GM10248 (cell line): ENCODE measurements around the gene CCDC91.

Experiments used
- CTCF ChIA-PET: fragments of 300-600 bp; sonication (Branson Sonifier 250); formaldehyde crosslinking; extraction: SDS; loops from one replicate; lab custom pipeline; 2021; ENCODE audit warnings: antibody characterized with exemption; lab: Yijun Ruan, JAX
- POLR2A ChIA-PET: fragments of 350-650 bp; sonication (Branson Sonifier 250); formaldehyde crosslinking; extraction: SDS; loops from one replicate; lab custom pipeline; 2020; ENCODE audit warnings: antibody characterized with exemption; lab: Yijun Ruan, JAX
- DNase-seq: peaks from one replicate; pipeline ENCODE4 v3.0.0; 2012; ENCODE audit errors: extremely low spot score
- TF ChIP-seq, protein P1 (sequence below): IDR thresholded peaks from 2 replicates; pipeline ENCODE4 v1.5.1; 2012; ENCODE audit warnings: mild to moderate bottlenecking, low read depth; ENCODE audit errors: extremely low read depth, missing control alignments, control extremely low read depth

Gene CCDC91

GRCh38 chr12:28568118-28568517 lies 377.9 kb downstream of the CCDC91 start:
- TF ChIP-seq, protein P1, sequence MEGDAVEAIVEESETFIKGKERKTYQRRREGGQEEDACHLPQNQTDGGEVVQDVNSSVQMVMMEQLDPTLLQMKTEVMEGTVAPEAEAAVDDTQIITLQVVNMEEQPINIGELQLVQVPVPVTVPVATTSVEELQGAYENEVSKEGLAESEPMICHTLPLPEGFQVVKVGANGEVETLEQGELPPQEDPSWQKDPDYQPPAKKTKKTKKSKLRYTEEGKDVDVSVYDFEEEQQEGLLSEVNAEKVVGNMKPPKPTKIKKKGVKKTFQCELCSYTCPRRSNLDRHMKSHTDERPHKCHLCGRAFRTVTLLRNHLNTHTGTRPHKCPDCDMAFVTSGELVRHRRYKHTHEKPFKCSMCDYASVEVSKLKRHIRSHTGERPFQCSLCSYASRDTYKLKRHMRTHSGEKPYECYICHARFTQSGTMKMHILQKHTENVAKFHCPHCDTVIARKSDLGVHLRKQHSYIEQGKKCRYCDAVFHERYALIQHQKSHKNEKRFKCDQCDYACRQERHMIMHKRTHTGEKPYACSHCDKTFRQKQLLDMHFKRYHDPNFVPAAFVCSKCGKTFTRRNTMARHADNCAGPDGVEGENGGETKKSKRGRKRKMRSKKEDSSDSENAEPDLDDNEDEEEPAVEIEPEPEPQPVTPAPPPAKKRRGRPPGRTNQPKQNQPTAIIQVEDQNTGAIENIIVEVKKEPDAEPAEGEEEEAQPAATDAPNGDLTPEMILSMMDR: no peak
- POLR2A ChIA-PET: no interaction called here
- no peak for DNase-seq
- CTCF ChIA-PET: no interaction called here

DNA sequence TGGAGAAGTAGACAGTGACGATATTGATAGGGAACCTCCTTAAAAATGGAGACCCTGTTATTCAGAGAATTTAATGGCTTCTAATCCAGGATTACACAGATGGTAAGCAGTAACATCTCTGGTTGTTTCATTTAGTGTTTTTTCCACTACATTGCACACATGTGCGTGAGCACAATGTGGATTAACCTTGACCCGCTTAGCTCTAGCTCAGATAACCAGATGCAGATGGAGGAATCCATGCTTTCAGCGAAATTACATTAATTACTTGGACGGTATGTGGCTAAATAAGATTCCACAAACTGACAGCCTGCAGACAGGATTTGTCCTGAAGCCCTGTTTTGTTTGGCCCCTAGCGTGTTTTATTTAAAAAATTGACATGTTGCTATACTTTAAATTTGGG lies 378.4 kb downstream of the CCDC91 start:
- TF ChIP-seq, protein P1: no peak
- POLR2A ChIA-PET: no interaction called here

GRCh38 chr12:28569698-28570411 lies 379.6 kb downstream of the CCDC91 start:
- CTCF ChIA-PET: interaction anchor here (1.0 kb wide), 1 partner anchor 39 kb away, joined by 3 read pairs; no protein-coding TSS in a partner anchor
- POLR2A ChIA-PET: no interaction called here
- TF ChIP-seq, protein P1: no peak
- DNase-seq: no peak

More for the DNA sequence above, 378.4 kb downstream of the CCDC91 start:
- CTCF ChIA-PET: no interaction called here
- no peak for DNase-seq

DNA sequence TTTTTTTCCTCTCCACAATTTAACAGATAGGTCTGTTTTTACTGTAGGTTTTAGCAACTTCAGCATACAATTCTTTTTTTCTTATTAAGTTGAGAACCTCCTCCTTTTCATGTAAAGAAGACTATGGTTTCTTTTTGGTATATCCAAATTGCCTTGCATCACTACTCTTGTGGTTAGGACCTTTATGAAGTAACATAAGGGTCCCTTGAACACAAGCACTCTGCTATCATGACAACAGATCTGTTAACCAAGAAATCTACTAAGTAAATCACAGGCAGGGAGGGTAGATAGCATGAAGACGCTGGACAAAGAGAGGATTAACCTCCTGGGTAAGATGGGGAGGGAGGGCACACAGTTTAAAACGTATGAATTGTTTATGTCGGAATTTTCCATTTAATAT lies 380.6 kb downstream of the CCDC91 start:
- ChIA-PET POLR2A (no interaction called here), CTCF (no interaction called here)

GRCh38 chr12:28574746-28575592 lies 384.7 kb downstream of the CCDC91 start:
- no peak for DNase-seq
- TF ChIP-seq, protein P1: no peak
- ChIA-PET POLR2A (no interaction called here), CTCF (interaction anchor here (0.9 kb wide), 1 partner anchor 9 kb away, joined by 3 read pairs; no protein-coding TSS in a partner anchor)

More for the DNA sequence above, 380.6 kb downstream of the CCDC91 start:
- DNase-seq: no peak
- TF ChIP-seq, protein P1: no peak

DNA sequence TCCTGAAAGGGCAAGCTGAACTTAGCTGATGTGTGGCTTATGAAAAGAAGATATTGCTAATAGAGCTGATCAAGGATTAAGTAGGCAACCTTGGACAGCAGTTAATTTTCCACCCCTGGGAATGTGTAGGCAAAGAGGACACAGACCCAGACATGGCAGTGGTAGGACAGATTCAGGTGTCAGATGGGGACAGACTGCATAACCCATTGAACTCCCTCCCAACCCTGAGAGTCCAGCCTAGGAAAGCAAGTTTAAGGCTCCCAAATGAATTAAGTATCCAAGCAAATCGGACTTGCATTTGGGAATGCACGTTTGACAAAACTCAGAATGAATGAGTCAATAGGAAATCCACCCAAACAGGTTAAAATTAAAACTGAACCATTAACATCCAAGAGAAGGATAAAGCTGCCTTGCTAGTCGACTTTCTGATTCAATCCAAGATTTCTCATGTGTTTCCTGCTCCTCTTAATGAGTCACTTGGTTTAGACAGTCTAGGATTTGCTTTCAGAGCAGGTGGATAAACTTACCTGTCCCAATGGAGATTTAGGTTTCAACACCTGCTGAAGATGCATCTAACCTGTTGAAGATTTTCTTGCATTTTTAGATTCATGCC lies 385.4 kb downstream of the CCDC91 start:
- TF ChIP-seq, protein P1: no peak
- ChIA-PET POLR2A (no interaction called here), CTCF (no interaction called here)
- DNase-seq: no peak
